Thyroid gland (tissue), 4 donors: ENCODE data around the gene FXYD6.

Experiments used
- CTCF ChIP-seq, 6 experiments: fragments of 200-600 bp in 3 of 6; fragments of 450-650 bp in 3 of 6; sonication (generic) in 3 of 6; IDR thresholded peaks; one replicate each; pipeline ENCODE4 v1.5.1; 2016 to 2019; ENCODE audit warnings: antibody characterized with exemption in 6 of 6, mild to moderate bottlenecking in 2 of 6, inconsistent platforms in 1 of 6, moderate library complexity in 1 of 6
- POLR2A ChIP-seq, 2 donors: fragments of 450-650 bp; IDR thresholded peaks; one replicate each; pipeline ENCODE4 v1.6.1; 2017; ENCODE audit warnings: antibody characterized with exemption in 2 of 2, mild to moderate bottlenecking in 2 of 2, moderate library complexity in 1 of 2

- no peak for TF ChIP-seq POLR2A (IDR thresholded peaks at IDR 0.05)
- TF ChIP-seq CTCF (IDR thresholded peaks at IDR 0.05) = no peak
Observed at GRCh38 chr11:117818041-117818873, 58.2 kb downstream of the FXYD6 start.
